H1 (cell line): ENCODE measurements around the gene PRLHR. TPM values are rescaled to one million over a fixed set of nuclear protein-coding genes. Genes with fewer than 3 reads are reported as not detected.

Experiments
- CTCF ChIA-PET: fragments of 300-600 bp; sonication (Branson Sonifier 250); formaldehyde crosslinking; loops from one replicate; lab custom pipeline; 2021; ENCODE audit not compliant: partially characterized antibody; lab: Charles Lee
- POLR2A ChIA-PET: fragments of 300-600 bp; sonication (Branson Sonifier 250); formaldehyde crosslinking; loops from one replicate; lab custom pipeline; 2021; ENCODE audit warnings: inconsistent platforms; ENCODE audit not compliant: partially characterized antibody; lab: Charles Lee
- DNase-seq, 2 experiments: peaks; one replicate each; pipeline versions ENCODE4 v3.0.0 to v3.0.0-alpha.2; 2010 to 2022; ENCODE audit warnings: low spot score in 2 of 2, low read depth in 1 of 2, mixed read lengths in 1 of 2
- FAIRE-seq: peaks from 2 replicates; lab custom pipeline; 2011; peaks lifted over from hg19 to GRCh38; lab: Jason Lieb, UNC
- H2AFZ ChIP-seq: 2 replicates; pipeline ENCODE4 v1.8.1; 2012; ENCODE audit warnings: low read length, inconsistent platforms
- H2AK5ac ChIP-seq: 2 replicates; pipeline ENCODE4 v1.6.1; 2013; ENCODE audit warnings: low read depth, low read length
- H2BK120ac ChIP-seq: replicated peaks from 2 replicates; pipeline ENCODE3; 2013; ENCODE audit warnings: low read depth, low read length, inconsistent platforms
- H2BK12ac ChIP-seq: 2 replicates; pipeline ENCODE4 v1.6.1; 2013; ENCODE audit warnings: low read depth, low read length
- H2BK15ac ChIP-seq: 2 replicates; pipeline ENCODE4 v1.6.1; 2013; ENCODE audit warnings: low read length
- H2BK20ac ChIP-seq: 2 replicates; pipeline ENCODE4 v1.6.1; 2013; ENCODE audit warnings: low read length
- H2BK5ac ChIP-seq: 2 replicates; pipeline ENCODE4 v1.6.1; 2013; ENCODE audit warnings: low read depth, low read length
- H3K14ac ChIP-seq: 2 replicates; pipeline ENCODE4 v1.6.1; 2013; ENCODE audit warnings: inconsistent platforms; ENCODE audit not compliant: insufficient read length
- H3K18ac ChIP-seq: 2 replicates; pipeline ENCODE4 v1.6.1; 2013; ENCODE audit warnings: low read length; ENCODE audit errors: extremely low read depth
- H3K23ac ChIP-seq: 2 replicates; pipeline ENCODE4 v1.6.1; 2013; ENCODE audit warnings: inconsistent platforms; ENCODE audit not compliant: insufficient read length
- H3K23me2 ChIP-seq: 2 replicates; pipeline ENCODE4 v1.6.1; 2013; ENCODE audit warnings: low read depth, low read length
- H3K27ac ChIP-seq: 2 replicates; pipeline ENCODE4 v1.6.1; 2011; ENCODE audit warnings: low read depth, low read length, inconsistent platforms
- H3K27me3 ChIP-seq, 4 experiments: replicated peaks in 1 of 4; 1 replicate in 1 of 4; 2 replicates in 3 of 4; pipeline versions ENCODE4 v1.6.1 to v1.8.1; 2011 to 2013; ENCODE audit warnings: low read length in 3 of 4, mild to moderate bottlenecking in 3 of 4, inconsistent platforms in 2 of 4, mixed read lengths in 2 of 4, moderate library complexity in 1 of 4; ENCODE audit not compliant: control insufficient read depth in 3 of 4, insufficient read depth in 3 of 4; ENCODE audit errors: extremely low read depth in 1 of 4
- H3K36me3 ChIP-seq, 4 experiments: 2 replicates each; pipeline versions ENCODE4 v1.6.1 to v1.8.1; 2011 to 2013; ENCODE audit warnings: mild to moderate bottlenecking in 4 of 4, low read length in 3 of 4, moderate library complexity in 2 of 4, control low read depth in 1 of 4, inconsistent platforms in 1 of 4; ENCODE audit not compliant: insufficient read depth in 4 of 4, control insufficient read depth in 2 of 4
- H3K4ac ChIP-seq: replicated peaks from 2 replicates; pipeline ENCODE3; 2013; ENCODE audit warnings: low read length, low read depth, mixed read lengths, inconsistent platforms; ENCODE audit not compliant: insufficient read length
- H3K4me1 ChIP-seq, 4 experiments: replicated peaks in 1 of 4; 1 replicate in 1 of 4; 2 replicates in 3 of 4; pipeline versions ENCODE4 v1.6.1 to v1.8.1; 2011 to 2013; ENCODE audit warnings: low read length in 3 of 4, inconsistent platforms in 2 of 4, mixed read lengths in 1 of 4; ENCODE audit not compliant: insufficient read depth in 4 of 4, control insufficient read depth in 3 of 4
- H3K4me2 ChIP-seq, 2 experiments: 2 replicates each; pipeline versions ENCODE4 v1.6.1 to v1.8.1; 2011 to 2013; ENCODE audit warnings: low read depth in 2 of 2, low read length in 2 of 2, control low read depth in 1 of 2, inconsistent platforms in 1 of 2, mild to moderate bottlenecking in 1 of 2; ENCODE audit not compliant: insufficient read depth in 1 of 2
- H3K4me3 ChIP-seq, 4 experiments: fragments of 200-600, 300-600 bp in 1 of 4; sonication (generic), shearing (Covaris generic), sonication (Bioruptor Twin) in 1 of 4; 2 replicates each; pipeline versions ENCODE4 v1.5.1 to v1.8.1; 2011 to 2016; ENCODE audit warnings: low read length in 4 of 4, low read depth in 3 of 4, control low read depth in 2 of 4, inconsistent platforms in 2 of 4, mild to moderate bottlenecking in 2 of 4, mixed read lengths in 1 of 4, moderate library complexity in 1 of 4; ENCODE audit not compliant: insufficient read depth in 2 of 4; ENCODE audit errors: extremely low read depth in 1 of 4
- H3K56ac ChIP-seq: replicated peaks from 2 replicates; pipeline ENCODE3; 2013; ENCODE audit warnings: low read depth, mild to moderate bottlenecking, mixed read lengths, low read length, inconsistent platforms; ENCODE audit not compliant: insufficient read length
- H3K79me1 ChIP-seq: 2 replicates; pipeline ENCODE4 v1.6.1; 2013; ENCODE audit warnings: low read depth, low read length, control low read depth
- H3K79me2 ChIP-seq, 2 experiments: 2 replicates each; pipeline versions ENCODE4 v1.6.1 to v1.8.1; 2012 to 2013; ENCODE audit warnings: low read length in 2 of 2, mild to moderate bottlenecking in 2 of 2, inconsistent platforms in 1 of 2; ENCODE audit not compliant: insufficient read depth in 2 of 2, control insufficient read depth in 1 of 2
- H3K9ac ChIP-seq, 4 experiments: replicated peaks in 1 of 4; 1 replicate in 1 of 4; 2 replicates in 3 of 4; pipeline versions ENCODE4 v1.6.1 to v1.8.1; 2011 to 2013; ENCODE audit warnings: low read depth in 3 of 4, low read length in 3 of 4, control low read depth in 2 of 4, mild to moderate bottlenecking in 2 of 4, moderate library complexity in 2 of 4, inconsistent platforms in 1 of 4; ENCODE audit errors: extremely low read depth in 1 of 4
- H3K9me3 ChIP-seq, 2 experiments: 2 replicates each; pipeline versions ENCODE4 v1.6.1 to v1.8.1; 2012 to 2013; ENCODE audit warnings: mild to moderate bottlenecking in 2 of 2, moderate library complexity in 2 of 2, control low read depth in 1 of 2, inconsistent platforms in 1 of 2, low read depth in 1 of 2, low read length in 1 of 2, mixed read lengths in 1 of 2; ENCODE audit not compliant: insufficient read depth in 2 of 2
- H4K20me1 ChIP-seq, 2 experiments: replicated peaks in 1 of 2; 2 replicates each; pipeline versions ENCODE3 to v1.8.1; 2011 to 2013; ENCODE audit warnings: inconsistent platforms in 2 of 2, low read length in 2 of 2, mild to moderate bottlenecking in 1 of 2; ENCODE audit not compliant: insufficient read depth in 2 of 2, control insufficient read depth in 1 of 2
- H4K5ac ChIP-seq: 2 replicates; pipeline ENCODE4 v1.6.1; 2013; ENCODE audit warnings: low read length, low read depth, mixed read lengths, inconsistent platforms; ENCODE audit not compliant: insufficient read length
- H4K8ac ChIP-seq: 2 replicates; pipeline ENCODE4 v1.8.0; 2013; ENCODE audit warnings: mild to moderate bottlenecking, moderate library complexity, low read length, inconsistent platforms; ENCODE audit not compliant: insufficient read depth; ENCODE audit errors: extremely low read depth
- H4K91ac ChIP-seq: replicated peaks from 2 replicates; pipeline ENCODE3; 2013; ENCODE audit warnings: low read length, mixed read lengths, inconsistent platforms; ENCODE audit not compliant: insufficient read length
- PHF8 ChIP-seq: fragments of 200-600 bp; sonication (generic); conservative IDR thresholded peaks from 2 replicates; pipeline ENCODE4 v1.7.1; 2012; ENCODE audit warnings: low read depth, mild to moderate bottlenecking, inconsistent platforms, low read length, moderate library complexity
- WGBS, 2 experiments: shearing (Covaris generic) in 1 of 2; methylation state at CpG; one replicate each; pipeline versions ENCODE4 v1.1.6 to v1.1.7; 2013 to 2015; ENCODE audit warnings: low lambda C conversion rate in 2 of 2, mixed read lengths in 2 of 2, inconsistent platforms in 1 of 2, low coverage in 1 of 2, missing lambda C conversion rate in 1 of 2; ENCODE audit not compliant: insufficient replicate concordance in 2 of 2, insufficient coverage in 1 of 2, insufficient read length in 1 of 2; ENCODE audit errors: extremely low coverage in 1 of 2, missing lambda C conversion rate in 1 of 2; 5-methylcytosine and 5-hydroxymethylcytosine counted together
- polyA plus RNA-seq, 7 experiments: library from polyadenylated mRNA; depleted of rRNA in 3 of 7; stranded (reverse) in 5 of 7; unstranded in 2 of 7; fragments of >200 nt in 5 of 7; fragments of 200-250 nt in 2 of 7; gene quantifications; 1 replicate in 5 of 7; 2 replicates in 1 of 7; 4 replicates in 1 of 7; pipeline versions ENCODE4 v1.2.1 to v1.2.3, GENCODE V29; 2011 to 2013; ENCODE audit warnings: missing spikeins in 2 of 7, mixed read lengths in 2 of 7
- total RNA-seq: library from RNA; stranded (reverse); fragmentation: NEBNext Ultra II Directional; extraction: Animal tissue kit (Norgen Biotek cat#: 25700); gene quantifications from 2 replicates; pipeline ENCODE4 v1.2.1, GENCODE V29; 2021

PRLHR gene
- total and polyA plus RNA-seq, 2 of the 8 experiments (the other 6 are each of a cell fraction or from before 2014, with no cell fraction given): not detected

DNA sequence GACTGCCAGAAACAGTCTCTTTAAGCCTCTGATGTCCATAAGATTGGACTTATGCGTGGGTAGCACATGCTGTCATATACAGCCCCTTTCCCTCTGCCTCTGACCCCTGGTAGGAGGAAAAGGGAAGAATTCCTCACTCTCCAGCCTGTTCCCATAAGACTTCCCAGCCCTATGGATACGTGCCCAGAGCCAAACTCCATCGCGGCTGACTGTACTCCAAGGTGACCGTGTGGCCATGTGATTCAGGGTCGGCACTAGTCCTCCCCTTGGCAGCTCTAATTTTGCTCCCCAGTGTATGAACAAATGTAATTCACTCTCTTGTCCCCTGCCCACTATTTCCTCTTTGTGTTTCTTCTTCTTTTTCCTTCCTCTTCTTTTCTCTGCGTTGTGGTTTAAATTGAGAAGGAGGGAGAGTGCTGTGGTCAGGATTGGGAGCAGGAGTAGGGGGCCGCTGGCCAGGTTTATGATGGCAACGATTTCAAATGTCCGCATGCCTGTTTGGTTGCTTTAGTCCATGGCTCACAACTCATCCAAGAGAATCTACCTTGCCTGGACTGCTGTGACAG is 43.8 kb downstream of the PRLHR start:
- no peak overlapping the region for H3K14ac ChIP-seq
- H3K79me2 ChIP-seq: no peaks in the 10 kb centered on the region
- H4K91ac ChIP-seq: no peak overlapping the region
- H3K9ac ChIP-seq: no peak overlapping the region
- H3K79me1 ChIP-seq: no peaks in the 10 kb centered on the region
- DNase-seq (no peak), FAIRE-seq (no peak)
- H2BK15ac ChIP-seq: no peak overlapping the region
- H3K18ac ChIP-seq: no peak overlapping the region
- H4K8ac ChIP-seq: no peak overlapping the region
- no peak overlapping the region for H4K5ac ChIP-seq
- no peak overlapping the region for H3K4me3 ChIP-seq
- WGBS, 2 experiments: 82% methylated on average over 10 of the region's 10 CpGs; no CpG with 5 or more reads in 1 of the 2 experiments
- no peak overlapping the region for H3K23ac ChIP-seq
- no peaks in the 10 kb centered on the region for H3K27me3 ChIP-seq
- no peak overlapping the region for H3K56ac ChIP-seq
- H3K4me1 ChIP-seq: no peaks in the 10 kb centered on the region
- no peak for TF ChIP-seq PHF8
- no peak overlapping the region for H3K27ac ChIP-seq
- H3K4me2 ChIP-seq: no peak overlapping the region
- H3K4ac ChIP-seq: no peak overlapping the region
- H2AFZ ChIP-seq: no peak overlapping the region
- no peaks in the 10 kb centered on the region; the same call in 1 of the 2 replicates for H3K23me2 ChIP-seq
- H3K9me3 ChIP-seq: no peaks in the 10 kb centered on the region
- ChIA-PET CTCF (interaction anchor here (1.6 kb wide), 1 partner anchor 12 kb away, joined by 6 read pairs; no protein-coding TSS in a partner anchor), POLR2A (no interaction called here)
- H2BK12ac ChIP-seq: no peak overlapping the region
- H3K36me3 ChIP-seq: no peaks in the 10 kb centered on the region; a peak in 1 of 8 replicates
- H2BK5ac ChIP-seq: no peak overlapping the region
- no peak overlapping the region for H2BK120ac ChIP-seq
- no peak overlapping the region for H2AK5ac ChIP-seq
- no peak overlapping the region for H2BK20ac ChIP-seq
- H4K20me1 ChIP-seq: no peaks in the 10 kb centered on the region
